ENCODE data around the gene SCUBE2. TPM values are rescaled to one million over a fixed set of nuclear protein-coding genes. Genes with fewer than 3 reads are reported as not detected.

The SCUBE2 gene
- total and polyA plus RNA-seq, 2 of the 4 experiments (the other 2 are of a cell fraction), result 0.43 to 0.72 TPM

GRCh38 chr11:9141186-9141585, 49.8 kb upstream of the SCUBE2 start:
- no peak overlapping the region for H3K14ac ChIP-seq (replicated peaks; ENCODE audit: low read depth, low read length)
- peaks cover 25% of the 10 kb centered on the region for H3K9me1 ChIP-seq (ENCODE audit: insufficient read depth, low read length)
- no peak overlapping the region for H2AK9ac ChIP-seq (replicated peaks; ENCODE audit: low read depth, low read length, poor library complexity)
- H3K27me3 ChIP-seq (ENCODE audit: control insufficient read depth, insufficient read depth, low read length), result no peaks in the 10 kb centered on the region
- H3K18ac ChIP-seq (ENCODE audit: low read depth, low read length), result no peak overlapping the region
- no peak overlapping the region for H3K23ac ChIP-seq (ENCODE audit: low read depth, low read length)
- dilution Hi-C loops (cut with HindIII; ENCODE audit: low sequenced_read_pairs, unreplicated experiment) (no loop called here), intact Hi-C loops (cut with micrococcal nuclease) (no loop called here), in situ Hi-C loops (cut with MboI; ENCODE audit: low sequenced_read_pairs) (loop anchor here (25.0 kb wide), 1 partner anchor 454 kb away; the partner anchor contains the start of genes RPL27A and TRIM66)
- WGBS, 2 experiments (ENCODE audit: extremely low coverage in 2 of 2, insufficient read length in 1 of 2), result no CpG with 5 or more reads among the region's 7 CpGs
- no peak overlapping the region for H2BK5ac ChIP-seq (ENCODE audit: low read depth, low read length, poor library complexity, severe bottlenecking)
- TF ChIP-seq CEBPB (IDR thresholded peaks at IDR 0.05; ENCODE audit: low read depth, low read length) (no peak), POLR2A (IDR thresholded peaks at IDR 0.05; ENCODE audit: low read depth, low read length) (no peak), RCOR1 (IDR thresholded peaks at IDR 0.05; ENCODE audit: insufficient replicate concordance, low read length) (no peak), MAZ (IDR thresholded peaks at IDR 0.05; ENCODE audit: borderline replicate concordance, low read depth, low read length) (no peak), ELK1 (IDR thresholded peaks at IDR 0.05; ENCODE audit: borderline replicate concordance, low read depth, low read length) (no peak), MXI1 (IDR thresholded peaks at IDR 0.05; ENCODE audit: borderline replicate concordance, low read depth, low read length) (no peak), RFX5 (IDR thresholded peaks at IDR 0.05; ENCODE audit: low read depth, low read length) (no peak), CHD1 (IDR thresholded peaks at IDR 0.05; ENCODE audit: low read depth, low read length) (no peak), SMC3 (IDR thresholded peaks at IDR 0.05; ENCODE audit: low read depth, low read length) (no peak), BHLHE40 (IDR thresholded peaks at IDR 0.05; ENCODE audit: low read depth, low read length) (no peak), MAFK (IDR thresholded peaks at IDR 0.05; ENCODE audit: low read depth, low read length) (no peak)
- ATAC-seq (ENCODE audit: low read depth), result no peak
- no peak overlapping the region for H2BK120ac ChIP-seq (ENCODE audit: low read depth, low read length)
- no peak overlapping the region for H3K4me2 ChIP-seq (ENCODE audit: low read depth, low read length)
- no peaks in the 10 kb centered on the region for H3K9me3 ChIP-seq (ENCODE audit: control insufficient read depth, insufficient read depth, low read length)
- no TSS peak for BruUV-seq (replicated peaks)
- no peak overlapping the region for H4K8ac ChIP-seq (ENCODE audit: low read depth in 2 of 2, low read length in 2 of 2)
- no peak overlapping the region for H3K4ac ChIP-seq (ENCODE audit: low read depth, low read length)
- ChIA-PET CTCF (no interaction called here), POLR2A (ENCODE audit: unreplicated experiment) (no interaction called here)
- H2AFZ ChIP-seq (replicated peaks; ENCODE audit: low read length, poor library complexity), result no peak overlapping the region
- no peak overlapping the region for H3K27ac ChIP-seq (ENCODE audit: insufficient read depth, low read length)
- H2BK15ac ChIP-seq (ENCODE audit: low read depth, low read length), result no peak overlapping the region
- no peak overlapping the region for H2BK20ac ChIP-seq (ENCODE audit: low read depth, low read length)
- no peak overlapping the region for H4K5ac ChIP-seq (ENCODE audit: low read depth, low read length)
- H3K36me3 ChIP-seq (ENCODE audit: control insufficient read depth, insufficient read depth, low read length), result peaks cover 61% of the 10 kb centered on the region
- H3K4me3 ChIP-seq (ENCODE audit: insufficient read depth, low read depth, low read length), result no peak overlapping the region
- no peak for DNase-seq
- no peak overlapping the region for H3K9ac ChIP-seq (ENCODE audit: low read depth, low read length)
- peaks cover 24 to 62% of the 10 kb centered on the region in 2 experiments for H3K79me1 ChIP-seq (ENCODE audit: low read depth in 1 of 2, low read length in 2 of 2)
- no peak overlapping the region for H3K56ac ChIP-seq (ENCODE audit: extremely low read depth, insufficient read depth, low read length)
- H3K4me1 ChIP-seq (ENCODE audit: control insufficient read depth, insufficient read depth, low read length), result peaks cover 10% of the 10 kb centered on the region
- H4K20me1 ChIP-seq (ENCODE audit: insufficient read depth, low read length), result peaks cover 18% of the 10 kb centered on the region; the same call in 1 of the 2 replicates
- no peak overlapping the region for H4K91ac ChIP-seq (ENCODE audit: insufficient read depth, low read depth, low read length)
- no peak overlapping the region for H2AK5ac ChIP-seq (ENCODE audit: low read depth, low read length)

Measured in IMR-90 (cell line).